Measurements from ENCODE around the gene KLF4. TPM values are rescaled to one million over a fixed set of nuclear protein-coding genes. Genes with fewer than 3 reads are reported as not detected.

KLF4 gene
- total RNA-seq, 3 donors from 2014 or later (not counting 1 experiment from before 2014, with no cell fraction given), result 29.8 to 162 (median 29.8) TPM

GRCh38 chr9:107518037-107518807 lies 28.7 kb upstream of the KLF4 start:
- no peak overlapping the region for H3K4me3 ChIP-seq (ENCODE audit: low read length)
- DNase-seq (no peak), ATAC-seq (no peak)
- H3K36me3 ChIP-seq (ENCODE audit: control insufficient read depth, insufficient read depth, low read length), result no peaks in the 10 kb centered on the region
- intact Hi-C loops (cut with micrococcal nuclease), result no loop called here
- H3K4me1 ChIP-seq (ENCODE audit: control insufficient read depth, insufficient read depth, low read length), result no peaks in the 10 kb centered on the region
- no peak overlapping the region for H3K27ac ChIP-seq (ENCODE audit: low read length)
- H3K9me3 ChIP-seq (ENCODE audit: control insufficient read depth, insufficient read depth, low read length), result no peaks in the 10 kb centered on the region
- H3K4me1 Mint-ChIP-seq, result no peaks in the 10 kb centered on the region
- no peak for TF ChIP-seq CTCF (IDR thresholded peaks at IDR 0.05)
- H3K4me3 Mint-ChIP-seq, result no peak overlapping the region
- H3K9me3 Mint-ChIP-seq, result peaks cover 0 to 3% of the 10 kb centered on the region in 2 donors
- WGBS (ENCODE audit: insufficient coverage), result 83% methylated on average over 5 of the region's 6 CpGs
- no peak overlapping the region for H3K27ac Mint-ChIP-seq
- peaks cover 3 to 11% of the 10 kb centered on the region in 2 donors for H3K27me3 Mint-ChIP-seq (ENCODE audit: low read depth in 2 of 2)
- no peaks in the 10 kb centered on the region for H3K27me3 ChIP-seq (ENCODE audit: control insufficient read depth, insufficient read depth, low read length)
- H3K36me3 Mint-ChIP-seq, result no peaks in the 10 kb centered on the region

- H3K36me3 ChIP-seq (ENCODE audit: control insufficient read depth, insufficient read depth, low read length), result no peaks in the 10 kb centered on the region
- TF ChIP-seq CTCF (IDR thresholded peaks at IDR 0.05), result no peak
- DNase-seq, result no peak
- H3K9me3 ChIP-seq (ENCODE audit: control insufficient read depth, insufficient read depth, low read length), result no peaks in the 10 kb centered on the region
- intact Hi-C loops (cut with micrococcal nuclease), result no loop called here
- H3K4me1 ChIP-seq (ENCODE audit: control insufficient read depth, insufficient read depth, low read length), result no peaks in the 10 kb centered on the region
- Mint-ChIP-seq H3K27ac (no peak overlapping the region), H3K36me3 (no peaks in the 10 kb centered on the region), H3K9me3 (no peaks in the 10 kb centered on the region), H3K4me3 (no peak overlapping the region), H3K27me3 (ENCODE audit: low read depth in 2 of 2) (peaks cover 6 to 11% of the 10 kb centered on the region in 2 donors), H3K4me1 (no peaks in the 10 kb centered on the region)
- WGBS (ENCODE audit: insufficient coverage), result 8% methylated on average over 1 of the region's 2 CpGs
- no peak for ATAC-seq
- H3K4me3 ChIP-seq (ENCODE audit: low read length), result no peak overlapping the region
- no peak overlapping the region for H3K27ac ChIP-seq (ENCODE audit: low read length)
- H3K27me3 ChIP-seq (ENCODE audit: control insufficient read depth, insufficient read depth, low read length), result no peaks in the 10 kb centered on the region
Observed at GRCh38 chr9:107513464-107514100, 24.0 kb upstream of the KLF4 start.

- peaks cover 0 to 1% of the 10 kb centered on the region in 2 donors for H3K27me3 Mint-ChIP-seq (ENCODE audit: low read depth in 2 of 2)
- no peaks in the 10 kb centered on the region for H3K9me3 Mint-ChIP-seq
- Histone ChIP-seq H3K36me3 (ENCODE audit: control insufficient read depth, insufficient read depth, low read length) (no peaks in the 10 kb centered on the region), H3K27me3 (ENCODE audit: control insufficient read depth, insufficient read depth, low read length) (no peaks in the 10 kb centered on the region), H3K9me3 (ENCODE audit: control insufficient read depth, insufficient read depth, low read length) (no peaks in the 10 kb centered on the region), H3K4me3 (ENCODE audit: low read length) (no peak overlapping the region), H3K4me1 (ENCODE audit: control insufficient read depth, insufficient read depth, low read length) (no peaks in the 10 kb centered on the region), H3K27ac (ENCODE audit: low read length) (no peak overlapping the region)
- no peak for TF ChIP-seq CTCF (IDR thresholded peaks at IDR 0.05)
- H3K4me1 Mint-ChIP-seq, result no peaks in the 10 kb centered on the region
- no peak for DNase-seq
- no peak overlapping the region for H3K27ac Mint-ChIP-seq
- ATAC-seq, result no peak
- no peak overlapping the region for H3K4me3 Mint-ChIP-seq
- intact Hi-C loops (cut with micrococcal nuclease), result no loop called here
- H3K36me3 Mint-ChIP-seq, result no peaks in the 10 kb centered on the region
- 90% methylated on average over 7 of the region's 7 CpGs for WGBS (ENCODE audit: insufficient coverage)
Observed at GRCh38 chr9:107504585-107505455, 15.3 kb upstream of the KLF4 start.
